Retina (tissue), 1 donor: ENCODE measurements around the gene TAS1R1.
"Not testable (repeated sequence)": the region's sequence is repeated elsewhere in the genome, so short reads cannot be mapped to it uniquely, and the experiment has no call there.

Source experiments
- DNase-seq: peaks from one replicate; pipeline ENCODE4 v3.0.0-alpha.2; 2016

Gene TAS1R1

GRCh38 chr1:6592441-6592840 lies 37.3 kb downstream of the TAS1R1 start:
- no peak for DNase-seq

- DNase-seq = no peak
Observed at GRCh38 chr1:6592865-6593593, 37.9 kb downstream of the TAS1R1 start.

GRCh38 chr1:6593810-6594209 lies 38.7 kb downstream of the TAS1R1 start:
- no peak for DNase-seq

- DNase-seq = no peak
Observed at GRCh38 chr1:6594977-6595740, 40.1 kb downstream of the TAS1R1 start.

- no peak for DNase-seq
Observed at GRCh38 chr1:6596351-6596750, 41.2 kb downstream of the TAS1R1 start.

- no peak for DNase-seq
Observed at GRCh38 chr1:6596886-6597776, 42.0 kb downstream of the TAS1R1 start.

- no peak for DNase-seq
Observed at GRCh38 chr1:6597777-6598131, 42.6 kb downstream of the TAS1R1 start.

GRCh38 chr1:6599141-6599975 lies 44.3 kb downstream of the TAS1R1 start:
- no peak for DNase-seq

GRCh38 chr1:6599991-6600390 lies 44.9 kb downstream of the TAS1R1 start:
- not testable (repeated sequence) for DNase-seq

- DNase-seq = no peak
Observed at GRCh38 chr1:6600410-6601048, 45.4 kb downstream of the TAS1R1 start.

- DNase-seq = peak; percentile 66
Observed at GRCh38 chr1:6601049-6601922, 46.2 kb downstream of the TAS1R1 start.

- peak; percentile 90 for DNase-seq
Observed at GRCh38 chr1:6601923-6602668, 47.0 kb downstream of the TAS1R1 start.

GRCh38 chr1:6602669-6603237 lies 47.6 kb downstream of the TAS1R1 start, which contains the start of gene KLHL21:
Gene KLHL21, minus strand, starts transcription at chr1:6602869. Its CDS starts 52 bp downstream, at chr1:6602817.
- peak; percentile 88 for DNase-seq

- DNase-seq = peak; percentile 87
Observed at GRCh38 chr1:6603238-6603914, 48.3 kb downstream of the TAS1R1 start.

- no peak for DNase-seq
Observed at GRCh38 chr1:6603915-6604558, 48.9 kb downstream of the TAS1R1 start.

GRCh38 chr1:6612641-6613360 lies 57.7 kb downstream of the TAS1R1 start:
- DNase-seq = peak; percentile 82

GRCh38 chr1:6613361-6614018 lies 58.4 kb downstream of the TAS1R1 start, which contains the start of gene PHF13:
Gene PHF13, plus strand, starts transcription at chr1:6613731. Its CDS starts 336 bp downstream, at chr1:6614067.
- DNase-seq = peak; percentile 99
